NCI-H510A (cell line): ENCODE measurements around the gene LANCL2.
"Not testable (repeated sequence)": the region's sequence is repeated elsewhere in the genome, so short reads cannot be mapped to it uniquely, and the experiment has no call there.

Experiments
- DNase-seq: peaks from one replicate; lab custom pipeline; 2025; lab: John Stamatoyannopoulos, UW

The LANCL2 gene

DNA sequence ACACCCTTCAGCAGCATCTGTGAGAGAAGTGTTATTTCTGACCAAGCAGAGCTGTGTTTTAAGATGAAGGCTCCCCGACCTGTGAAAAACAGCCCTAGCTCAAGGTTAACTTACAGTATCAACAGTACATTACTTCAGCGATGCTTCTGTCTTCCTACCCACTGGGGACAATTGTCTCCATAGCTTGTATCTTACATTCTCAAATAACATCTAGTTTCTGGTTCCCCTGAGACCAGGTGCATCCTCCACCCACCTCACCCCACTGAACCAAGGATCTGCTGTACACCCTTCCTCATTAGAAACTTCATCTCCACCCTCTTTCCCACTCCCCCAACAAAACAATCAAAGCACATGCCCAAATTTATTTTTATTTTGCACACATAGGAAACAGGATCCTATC is 105.1 kb downstream of the LANCL2 start:
- DNase-seq, result no peak

- DNase-seq, result not testable (repeated sequence)
Measured at GRCh38 chr7:55471594-55471993, 106.5 kb downstream of the LANCL2 start.

DNA sequence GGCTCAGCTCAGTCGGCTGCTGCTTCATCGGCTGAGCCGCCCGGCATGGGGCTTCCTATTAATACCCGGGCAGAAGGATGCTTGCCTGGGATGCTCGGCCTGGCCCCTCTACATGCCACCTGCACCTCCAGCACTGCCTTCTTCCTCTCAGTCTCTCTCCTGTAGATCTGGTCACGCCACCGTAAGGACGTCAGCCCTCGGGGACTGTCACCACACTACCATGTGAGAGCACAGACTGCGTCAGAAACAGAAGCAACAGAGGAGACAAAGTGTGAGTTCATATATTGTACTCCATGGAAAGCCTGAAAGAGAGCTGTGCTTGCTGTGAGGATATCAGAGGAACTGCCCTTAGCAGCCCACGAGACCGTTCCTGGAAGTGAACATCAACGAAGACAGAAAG is 107.3 kb downstream of the LANCL2 start:
- DNase-seq, result not testable (repeated sequence)

GRCh38 chr7:55472928-55473725 is 108.0 kb downstream of the LANCL2 start:
- DNase-seq, result no peak

DNA sequence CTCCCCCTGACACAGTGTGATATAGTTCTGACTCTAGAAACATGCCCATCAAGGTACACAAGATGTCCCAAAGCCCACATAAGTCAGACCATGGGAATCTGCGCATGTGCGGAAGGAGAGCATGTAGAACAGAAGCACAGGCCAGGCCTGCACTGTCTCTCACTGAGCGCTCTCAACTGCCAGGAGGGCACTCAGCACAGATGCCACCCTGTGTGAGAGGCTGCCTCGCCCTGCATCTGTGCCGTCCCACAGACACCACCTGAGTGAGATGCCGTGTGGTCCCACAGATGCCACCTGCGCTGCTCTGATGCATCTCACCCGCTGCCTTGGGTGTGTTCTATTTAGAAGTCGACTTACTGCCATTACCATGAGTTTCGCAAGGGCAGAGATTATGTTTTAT is 108.8 kb downstream of the LANCL2 start:
- no peak for DNase-seq

- DNase-seq, result no peak
Measured at GRCh38 chr7:55474944-55475854, 110.1 kb downstream of the LANCL2 start.

GRCh38 chr7:55475855-55476803 is 111.0 kb downstream of the LANCL2 start:
- DNase-seq, result no peak

GRCh38 chr7:55476852-55477780 is 112.0 kb downstream of the LANCL2 start:
- DNase-seq, result no peak

DNA sequence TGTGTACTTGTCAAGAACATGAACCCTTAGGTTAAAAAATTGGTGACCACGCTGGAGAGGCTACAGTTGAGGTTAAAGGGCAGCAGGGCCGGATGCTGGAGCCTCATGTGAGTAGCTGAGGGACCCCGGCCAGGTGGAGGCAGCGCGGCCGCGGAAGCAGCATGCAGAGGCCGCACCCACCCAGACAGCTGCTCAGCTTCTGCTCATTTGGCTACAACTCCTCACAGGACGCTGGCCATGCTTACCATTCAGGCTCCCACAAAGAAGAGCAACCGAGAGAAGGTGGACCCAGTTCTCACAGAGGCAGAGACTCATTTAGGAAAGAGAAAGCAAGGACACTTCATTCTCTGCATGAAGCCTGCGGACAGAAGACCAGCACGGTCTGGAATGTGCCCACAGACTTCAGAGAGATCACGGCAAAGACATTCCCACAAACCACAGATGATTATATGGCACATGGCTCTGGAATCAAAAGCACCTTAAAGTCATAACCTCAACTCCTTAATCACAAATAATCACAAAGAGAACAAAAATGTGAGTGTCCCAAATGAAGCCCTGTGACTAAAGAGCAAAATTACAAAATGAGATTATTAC is 112.7 kb downstream of the LANCL2 start:
- DNase-seq, result no peak

GRCh38 chr7:55478700-55479099 is 113.6 kb downstream of the LANCL2 start:
- no peak for DNase-seq

GRCh38 chr7:55481155-55481554 is 116.0 kb downstream of the LANCL2 start:
- no peak for DNase-seq

- DNase-seq, result no peak
Measured at GRCh38 chr7:55483046-55483445, 117.9 kb downstream of the LANCL2 start.
